Spleen (tissue), 11 donors: ENCODE results near the gene TNFAIP1. TPM values are rescaled to one million over a fixed set of nuclear protein-coding genes. Genes with fewer than 3 reads are reported as not detected.

Experiments
- DNase-seq: peaks from one replicate; pipeline ENCODE4 v3.0.0-alpha.2; 2020
- H3K27ac ChIP-seq, 8 donors: fragments of 200-600 bp; sonication (generic) in 7 of 8; 1 replicate in 4 of 8; 2 replicates in 4 of 8; pipeline versions ENCODE4 v1.5.0 to v1.8.0; 2016 to 2021; ENCODE audit warnings: inconsistent platforms in 4 of 8, mild to moderate bottlenecking in 4 of 8, moderate library complexity in 1 of 8
- H3K27me3 ChIP-seq, 7 donors: fragments of 200-600 bp; sonication (generic) in 6 of 7; replicated peaks in 1 of 7; 1 replicate in 4 of 7; 2 replicates in 3 of 7; pipeline versions ENCODE4 v1.5.0 to v1.8.0; 2016 to 2021; ENCODE audit warnings: inconsistent platforms in 3 of 7, mild to moderate bottlenecking in 1 of 7
- H3K36me3 ChIP-seq, 6 donors: fragments of 200-600 bp; sonication (generic) in 5 of 6; 1 replicate in 4 of 6; 2 replicates in 2 of 6; pipeline versions ENCODE4 v1.5.0 to v1.8.0; 2016 to 2021; ENCODE audit warnings: inconsistent platforms in 2 of 6
- H3K4me1 ChIP-seq, 6 donors: fragments of 200-600 bp; sonication (generic) in 5 of 6; 1 replicate in 3 of 6; 2 replicates in 3 of 6; pipeline versions ENCODE4 v1.5.0 to v1.8.0; 2016 to 2021; ENCODE audit warnings: inconsistent platforms in 3 of 6
- H3K4me3 ChIP-seq, 8 donors: fragments of 200-600 bp; sonication (generic) in 7 of 8; 1 replicate in 4 of 8; 2 replicates in 4 of 8; pipeline versions ENCODE4 v1.5.0 to v1.8.0; 2016 to 2021; ENCODE audit warnings: inconsistent platforms in 4 of 8, mild to moderate bottlenecking in 4 of 8, moderate library complexity in 2 of 8
- H3K9me3 ChIP-seq, 8 donors: fragments of 200-600 bp; sonication (generic) in 7 of 8; 1 replicate in 4 of 8; 2 replicates in 4 of 8; pipeline versions ENCODE4 v1.5.0 to v1.8.0; 2016 to 2021; ENCODE audit warnings: inconsistent platforms in 4 of 8
- CTCF ChIP-seq, 11 experiments: fragments of 200-600 bp in 7 of 11; fragments of 450-650 bp in 4 of 11; sonication (generic) in 4 of 11; IDR thresholded peaks in 8 of 11; conservative IDR thresholded peaks in 3 of 11; 1 replicate in 7 of 11; 2 replicates in 4 of 11; pipeline versions ENCODE4 v1.4.0 to v1.8.0; 2016 to 2021; ENCODE audit warnings: antibody characterized with exemption in 11 of 11, inconsistent platforms in 4 of 11, mild to moderate bottlenecking in 1 of 11
- POLR2A ChIP-seq, 3 donors: fragments of 450-650 bp; IDR thresholded peaks; one replicate each; pipeline ENCODE4 v1.5.1; 2017; ENCODE audit warnings: antibody characterized with exemption in 3 of 3, mild to moderate bottlenecking in 1 of 3
- POLR2AphosphoS5 ChIP-seq, 3 donors: sonication (generic); formaldehyde crosslinking; IDR thresholded peaks; one replicate each; pipeline ENCODE4 v1.5.1; 2017; ENCODE audit warnings: antibody characterized with exemption in 3 of 3
- WGBS, 5 donors: extraction: QIAGEN DNeasy Blood & Tissue Kit in 3 of 5; methylation state at CpG; one replicate each; pipeline versions ENCODE4 v1.1.5 to v1.1.7; 2013 to 2018; 5-methylcytosine and 5-hydroxymethylcytosine counted together
- intact Hi-C: fragments of 100-400 bp; cut with DNase I; formaldehyde crosslinking; loops from one replicate; pipeline ENCODE4 v1.15.0; 2023; ENCODE audit warnings: low total_unique reads
- polyA plus RNA-seq, 3 donors: library from polyadenylated mRNA; stranded (reverse); fragments of 200-250 nt; gene quantifications; one replicate each; pipeline ENCODE4 v1.2.1, GENCODE V29; 2013
- total RNA-seq, 7 donors: library from RNA; depleted of rRNA in 3 of 7; stranded (reverse); fragments of >200 nt in 3 of 7; fragmentation: NEBNext Ultra II Directional in 4 of 7; extraction: Animal tissue kit (Norgen Biotek cat#: 25700) in 4 of 7; gene quantifications; one replicate each; pipeline versions ENCODE4 v1.1.0 to v1.2.1, GENCODE V29; 2016 to 2021
- donor health status: healthy with polysubstance abuse.
- donor health status: DM: no; HTN: no; CAD: no; lungs with moderate emphysema.
- donor health status: DM: no; HTN: no; CAD: no.
- donor health status: Bipolar disorder and iron deficiency.
- donor health status: healthy.
- donor health status: DM: no; HTN: no; CAD: no.
- donor health status: DM: yes; HTN: yes; CAD: no.

Gene TNFAIP1
- total and polyA plus RNA-seq, 10 donors, result 15.2 to 154 (median 91.5) TPM

- H3K27me3 ChIP-seq, result no peaks in the 10 kb centered on the region
- H3K27ac ChIP-seq, result peak overlapping the region; percentile 19 to 98 (median 82)
- intact Hi-C loops, result no loop called here
- 69 to 82% (median 80%) methylated on average over 8 of the region's 8 CpGs for WGBS, 5 donors
- H3K9me3 ChIP-seq, result no peaks in the 10 kb centered on the region
- no peak overlapping the region for H3K4me3 ChIP-seq
- TF ChIP-seq CTCF (IDR thresholded peaks at IDR 0.05 in 8 of 11, conservative IDR thresholded peaks at IDR 0.05 in 3 of 11) (peak in 2 of 11 experiments; percentile 0 to 12), POLR2AphosphoS5 (IDR thresholded peaks at IDR 0.05) (peak; percentile 78 to 81 (median 78)), POLR2A (IDR thresholded peaks at IDR 0.05) (no peak)
- H3K4me1 ChIP-seq, result peaks cover 0 to 68% (median 40%) of the 10 kb centered on the region in 6 donors
- DNase-seq, result peak; percentile 86
- H3K36me3 ChIP-seq, result peaks cover 2 to 100% (median 95%) of the 10 kb centered on the region in 6 donors
These were observed 11.8 kb downstream of the TNFAIP1 start for GRCh38 chr17:28347261-28347891.

GRCh38 chr17:28348979-28349378 lies 13.4 kb downstream of the TNFAIP1 start:
- no peaks in the 10 kb centered on the region for H3K9me3 ChIP-seq
- peak overlapping the region in 5 of 8 donors; percentile 53 to 98 (median 96) for H3K27ac ChIP-seq
- no peak for DNase-seq
- H3K36me3 ChIP-seq, result peaks cover 0 to 100% (median 95%) of the 10 kb centered on the region in 6 donors
- WGBS, 5 donors, result 60 to 97% (median 76%) methylated on average over 1 to 3 of the region's 3 CpGs; no CpG with 5 or more reads in 1 of the 5 donors
- H3K4me1 ChIP-seq, result peaks cover 0 to 53% (median 27%) of the 10 kb centered on the region in 6 donors
- H3K4me3 ChIP-seq, result no peak overlapping the region
- intact Hi-C loops, result no loop called here
- no peaks in the 10 kb centered on the region for H3K27me3 ChIP-seq
- TF ChIP-seq POLR2A (IDR thresholded peaks at IDR 0.05) (no peak), CTCF (IDR thresholded peaks at IDR 0.05 in 8 of 11, conservative IDR thresholded peaks at IDR 0.05 in 3 of 11) (no peak), POLR2AphosphoS5 (IDR thresholded peaks at IDR 0.05) (peak in 1 of 3 donors; percentile 37)

- no peak for DNase-seq
- 90 to 97% (median 93%) methylated on average over 7 of the region's 7 CpGs for WGBS, 5 donors
- TF ChIP-seq POLR2AphosphoS5 (IDR thresholded peaks at IDR 0.05) (peak in 1 of 3 donors; percentile 22), CTCF (IDR thresholded peaks at IDR 0.05 in 8 of 11, conservative IDR thresholded peaks at IDR 0.05 in 3 of 11) (no peak), POLR2A (IDR thresholded peaks at IDR 0.05) (no peak)
These were observed 14.7 kb downstream of the TNFAIP1 start for GRCh38 chr17:28350271-28350670.

More at GRCh38 chr17:28350271-28350670, 14.7 kb downstream of the TNFAIP1 start:
- H3K9me3 ChIP-seq, result no peaks in the 10 kb centered on the region
- H3K4me1 ChIP-seq, result peaks cover 0 to 49% (median 24%) of the 10 kb centered on the region in 6 donors
- H3K27ac ChIP-seq, result peak overlapping the region in 2 of 8 donors; percentile 53 to 98
- peaks cover 0 to 100% (median 89%) of the 10 kb centered on the region in 6 donors for H3K36me3 ChIP-seq
- H3K4me3 ChIP-seq, result no peak overlapping the region
- no peaks in the 10 kb centered on the region for H3K27me3 ChIP-seq
- intact Hi-C loops, result no loop called here
